GM19193 (cell line): Measurements from ENCODE around the gene ATF7IP.

Experiments
- POLR2A ChIP-seq: IDR thresholded peaks from 4 replicates; pipeline ENCODE4 v1.6.1; 2011; ENCODE audit not compliant: insufficient read depth, insufficient read length; ENCODE audit errors: extremely low read depth

ATF7IP gene

GRCh38 chr12:14430394-14430986, 65.0 kb downstream of the ATF7IP start:
- TF ChIP-seq POLR2A = no peak

GRCh38 chr12:14431975-14432374, 66.5 kb downstream of the ATF7IP start:
- no peak for TF ChIP-seq POLR2A

GRCh38 chr12:14435627-14436026, 70.1 kb downstream of the ATF7IP start:
- TF ChIP-seq POLR2A = no peak

GRCh38 chr12:14442221-14442881, 76.9 kb downstream of the ATF7IP start:
- TF ChIP-seq POLR2A = no peak

- no peak for TF ChIP-seq POLR2A
Observed at GRCh38 chr12:14443531-14443930, 78.0 kb downstream of the ATF7IP start.

- no peak for TF ChIP-seq POLR2A
Observed at GRCh38 chr12:14450479-14450878, 85.0 kb downstream of the ATF7IP start.

- no peak for TF ChIP-seq POLR2A
Observed at GRCh38 chr12:14452336-14452735, 86.9 kb downstream of the ATF7IP start.

GRCh38 chr12:14452865-14453264, 87.4 kb downstream of the ATF7IP start:
- TF ChIP-seq POLR2A = no peak

- TF ChIP-seq POLR2A = no peak
Observed at GRCh38 chr12:14454098-14454907, 88.8 kb downstream of the ATF7IP start.

GRCh38 chr12:14460212-14460841, 94.8 kb downstream of the ATF7IP start:
- no peak for TF ChIP-seq POLR2A

- no peak for TF ChIP-seq POLR2A
Observed at GRCh38 chr12:14471497-14471896, 106.0 kb downstream of the ATF7IP start.

GRCh38 chr12:14473707-14474287, 108.3 kb downstream of the ATF7IP start:
- no peak for TF ChIP-seq POLR2A

GRCh38 chr12:14479004-14479403, 113.5 kb downstream of the ATF7IP start:
- no peak for TF ChIP-seq POLR2A

GRCh38 chr12:14481201-14481600, 115.7 kb downstream of the ATF7IP start:
- no peak for TF ChIP-seq POLR2A

GRCh38 chr12:14482361-14482760, 116.9 kb downstream of the ATF7IP start:
- TF ChIP-seq POLR2A = no peak
